ENCODE results near the gene DPP7.

- TF ChIP-seq CTCF (IDR thresholded peaks at IDR 0.05), result no peak
- TF ChIP-seq POLR2A (IDR thresholded peaks at IDR 0.05), result no peak
Observed at GRCh38 chr9:137149363-137149762, 34.8 kb upstream of the DPP7 start.

Data from lower leg skin (tissue), 3 donors.